Subcutaneous preadipocyte (primary cell): ENCODE results near the gene SMIM29. TPM values are rescaled to one million over a fixed set of nuclear protein-coding genes. Genes with fewer than 3 reads are reported as not detected.

Experiments
- small RNA-seq: library from RNA; depleted of rRNA; stranded (forward); fragments of <200 nt; gene quantifications from one replicate; pipeline ENCODE3, GENCODE V24; 2012
- total RNA-seq: library from RNA; depleted of rRNA; stranded (reverse); fragments of >200 nt; gene quantifications from 2 replicates; pipeline ENCODE4 v1.2.3, GENCODE V29; 2012

Gene SMIM29
- 50.2 and 58.4 TPM in 2 replicates for total RNA-seq

DNA sequence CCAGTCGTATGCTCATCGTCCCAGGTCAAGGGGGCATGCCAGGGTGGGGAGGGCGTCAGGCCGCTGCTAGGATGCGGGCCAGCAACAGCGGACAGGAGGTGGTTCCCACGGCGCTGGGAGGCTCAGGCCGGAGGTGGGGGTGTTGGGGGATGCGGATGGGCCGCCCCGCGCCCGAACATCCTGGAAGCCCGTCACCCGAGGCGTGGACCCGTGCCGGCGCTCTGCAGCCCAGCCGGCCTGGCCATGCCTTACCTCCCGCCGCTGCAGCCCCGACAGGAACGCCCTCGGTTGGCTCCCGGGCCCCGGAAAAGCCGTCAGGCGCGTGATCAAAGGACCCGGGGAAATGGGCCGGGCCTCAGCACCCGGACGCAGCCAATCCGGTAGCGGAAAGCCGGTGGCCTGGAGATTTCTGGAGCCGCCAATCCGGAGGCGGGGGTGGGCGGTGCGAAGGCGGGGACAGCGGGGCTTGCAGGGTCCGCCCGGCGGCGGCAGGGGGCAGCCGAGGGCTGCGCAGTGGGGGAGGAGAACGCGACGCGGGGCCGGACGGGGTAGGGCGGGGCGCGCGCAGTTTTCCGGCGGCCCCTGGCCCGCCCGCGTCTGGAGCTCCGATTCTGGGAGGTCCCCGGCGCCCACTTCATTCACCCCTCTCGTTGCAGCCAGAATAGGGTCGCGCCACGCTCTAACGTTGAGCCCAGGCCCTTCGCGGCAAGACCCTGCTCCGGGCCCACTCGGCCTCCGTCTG is at the start of gene SMIM29:
Gene SMIM29 (minus strand): TSS at position 280 of the 742 bp plus-strand sequence. CDS start 1,215 bp downstream, outside the sequence.

DNA sequence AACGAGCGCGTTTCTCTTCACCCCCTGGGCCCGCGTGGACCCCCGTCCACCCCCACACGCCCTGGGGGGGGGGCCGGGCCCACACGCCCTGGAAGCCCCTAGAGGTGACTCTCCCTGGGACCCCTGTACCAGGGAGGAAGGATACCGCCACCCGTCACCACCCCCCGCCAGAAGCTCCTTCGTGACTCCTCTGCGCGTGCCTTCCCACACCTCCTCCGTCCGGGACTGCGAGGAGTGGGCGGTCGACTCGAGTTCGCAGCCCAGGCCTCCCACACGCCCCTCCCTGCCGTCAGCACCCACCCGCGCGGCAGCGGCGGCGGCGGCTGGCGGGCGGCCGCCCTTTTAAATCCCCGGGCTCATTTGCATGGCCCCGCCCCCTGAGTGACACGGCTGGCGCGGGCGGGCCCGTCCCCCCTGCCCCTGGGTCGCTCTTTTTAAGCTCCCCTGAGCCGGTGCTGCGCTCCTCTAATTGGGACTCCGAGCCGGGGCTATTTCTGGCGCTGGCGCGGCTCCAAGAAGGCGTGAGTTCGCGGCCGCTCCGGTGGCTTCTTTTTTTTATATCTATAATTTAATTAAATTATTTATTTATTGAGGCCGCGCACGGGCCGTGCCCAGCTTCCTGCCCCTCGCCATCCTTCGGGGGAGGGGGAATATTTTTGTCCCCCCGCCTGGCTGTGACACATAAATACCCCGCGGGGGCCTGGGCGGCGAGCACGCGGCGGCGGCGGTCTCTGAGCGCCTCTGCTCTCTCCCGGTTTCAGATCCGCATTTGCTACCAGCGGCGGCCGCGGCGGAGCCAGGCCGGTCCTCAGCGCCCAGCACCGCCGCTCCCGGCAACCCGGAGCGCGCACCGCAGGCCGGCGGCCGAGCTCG is 12.1 kb downstream of the SMIM29 start, which contains the start of gene HMGA1:
Gene HMGA1 (plus strand): TSS at position 431 of the 873 bp plus-strand sequence. CDS start 3,908 bp downstream, outside the sequence.

Small RNAs within 50 kb of the gene (small RNA-seq; reads per million reads assigned to genes)
- gene MIR6835 = not detected

Other genes with a start within 250 kb of the SMIM29 start
- gene GRM4, start 102.9 kb downstream of the SMIM29 start, total RNA-seq = under 0.01 TPM in 1 of 2 replicates, not detected in the other
- 370 and 722 TPM in 2 replicates for gene HMGA1, start 12.1 kb downstream of the SMIM29 start, total RNA-seq
- 25.0 and 31.7 TPM in 2 replicates for gene NUDT3, start 143.7 kb upstream of the SMIM29 start, total RNA-seq
- 1,456 and 4,062 TPM in 2 replicates for gene RPS10, start 177.1 kb upstream of the SMIM29 start, total RNA-seq
- not detected in 2 replicates for gene PACSIN1, start 217.1 kb upstream of the SMIM29 start, total RNA-seq